ENCODE measurements around the gene GARRE1. TPM values are rescaled to one million over a fixed set of nuclear protein-coding genes. Genes with fewer than 3 reads are reported as not detected.

Gene GARRE1, protein sequence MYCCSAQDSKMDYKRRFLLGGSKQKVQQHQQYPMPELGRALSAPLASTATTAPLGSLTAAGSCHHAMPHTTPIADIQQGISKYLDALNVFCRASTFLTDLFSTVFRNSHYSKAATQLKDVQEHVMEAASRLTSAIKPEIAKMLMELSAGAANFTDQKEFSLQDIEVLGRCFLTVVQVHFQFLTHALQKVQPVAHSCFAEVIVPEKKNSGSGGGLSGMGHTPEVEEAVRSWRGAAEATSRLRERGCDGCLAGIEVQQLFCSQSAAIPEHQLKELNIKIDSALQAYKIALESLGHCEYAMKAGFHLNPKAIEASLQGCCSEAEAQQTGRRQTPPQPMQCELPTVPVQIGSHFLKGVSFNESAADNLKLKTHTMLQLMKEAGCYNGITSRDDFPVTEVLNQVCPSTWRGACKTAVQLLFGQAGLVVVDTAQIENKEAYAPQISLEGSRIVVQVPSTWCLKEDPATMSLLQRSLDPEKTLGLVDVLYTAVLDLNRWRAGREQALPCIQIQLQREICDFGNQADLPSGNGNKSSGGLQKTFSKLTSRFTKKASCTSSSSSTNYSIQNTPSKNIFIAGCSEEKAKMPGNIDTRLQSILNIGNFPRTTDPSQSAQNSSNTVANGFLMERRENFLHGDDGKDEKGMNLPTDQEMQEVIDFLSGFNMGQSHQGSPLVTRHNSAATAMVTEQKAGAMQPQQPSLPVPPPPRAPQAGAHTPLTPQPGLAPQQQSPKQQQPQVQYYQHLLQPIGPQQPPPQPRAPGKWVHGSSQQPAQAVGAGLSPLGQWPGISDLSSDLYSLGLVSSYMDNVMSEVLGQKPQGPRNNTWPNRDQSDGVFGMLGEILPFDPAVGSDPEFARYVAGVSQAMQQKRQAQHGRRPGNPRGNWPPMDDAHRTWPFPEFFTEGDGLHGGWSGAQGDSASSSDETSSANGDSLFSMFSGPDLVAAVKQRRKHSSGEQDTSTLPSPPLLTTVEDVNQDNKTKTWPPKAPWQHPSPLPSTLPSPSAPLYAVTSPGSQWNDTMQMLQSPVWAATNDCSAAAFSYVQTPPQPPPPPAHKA (N-terminal part only)
- total RNA-seq (2021; fragmentation: NEBNext Ultra II Directional; extraction: Animal tissue kit (Norgen Biotek cat#: 25700)) (19.4 and 23.1 TPM in 2 replicates), polyA plus RNA-seq (2011; rRNA removed) (16.4 and 23.6 TPM in 2 replicates), polyA minus RNA-seq (2011; rRNA and poly(A)+ RNA removed) (18.4 and 20.4 TPM in 2 replicates)
- polyA plus RNA-seq (2011; cell fraction: cytosol; rRNA removed), result 15.3 TPM
- polyA plus RNA-seq (2011; cell fraction: nucleus; rRNA removed), result 18.4 TPM
- polyA plus RNA-seq (2012, experiment 1 of 2), result 11.4 to 15.5 TPM (median 12.9 TPM) in 4 replicates
- 5.9 TPM for polyA plus RNA-seq (2012, experiment 2 of 2)
- 23.5 TPM for polyA plus RNA-seq (2013, experiment 1 of 2)
- polyA plus RNA-seq (2013, experiment 2 of 2), result 20.7 TPM
- 17.0 TPM for polyA minus RNA-seq (2011; cell fraction: cytosol; rRNA and poly(A)+ RNA removed)
- polyA minus RNA-seq (2011; cell fraction: nucleus; rRNA and poly(A)+ RNA removed), result 15.2 TPM
- long read RNA-seq, experiment 1, partial matches to known transcripts, result 3 of 8 reads
- long read RNA-seq, experiment 1, other reads (novel, unspliced or antisense), result 5 of 8 reads
- long read RNA-seq, experiment 2, partial matches to known transcripts, result 1 of 3 reads
- long read RNA-seq, experiment 2, other reads (novel, unspliced or antisense), result 2 of 3 reads

DNA sequence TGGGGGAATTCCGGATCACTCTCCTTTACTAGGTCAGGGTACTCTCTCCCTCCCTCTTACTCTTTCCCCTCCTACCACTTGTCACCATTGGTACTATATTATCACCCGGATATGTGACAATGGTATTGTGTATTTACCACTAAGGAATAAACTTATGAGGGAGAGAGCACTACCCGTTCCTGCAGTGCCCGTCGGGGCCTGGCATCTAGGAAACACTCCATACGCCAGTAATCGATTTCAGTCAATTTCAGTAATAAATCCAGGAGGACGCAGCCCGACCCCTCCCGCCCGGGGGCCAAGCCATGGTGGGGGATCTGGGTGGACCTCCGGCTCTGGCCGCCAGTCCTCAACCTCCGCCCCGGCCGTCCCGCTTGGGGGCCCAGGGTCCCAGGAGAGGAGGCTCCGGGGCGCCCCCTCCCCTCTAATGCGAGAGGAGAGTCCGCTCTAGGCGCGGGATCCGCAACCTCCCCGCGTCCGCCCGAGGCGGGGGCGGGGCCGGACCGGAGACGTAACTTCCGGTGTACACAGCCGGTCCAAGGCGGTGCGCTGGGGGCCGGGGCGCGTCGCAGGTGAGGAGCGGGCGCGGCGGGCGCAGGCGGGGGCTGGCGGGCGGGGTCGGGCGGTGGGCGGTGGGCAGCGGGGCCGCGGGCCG lies at the start of gene GARRE1:
TSS of gene GARRE1 (plus strand) at position 509 of the 652 bp plus-strand sequence. CDS start 45,920 bp downstream, outside the sequence.
- Histone ChIP-seq H2AK5ac (ENCODE audit: low read depth, low read length) (no peak within 1 kb of the TSS), H3K4me3 (ENCODE audit: extremely low read depth in 1 of 4, insufficient read depth in 2 of 4, low read depth in 3 of 4, low read length in 4 of 4) (peak within 1 kb of the TSS; percentile 67 to 97 (median 82)), H3K27ac (ENCODE audit: low read depth, low read length) (peak within 1 kb of the TSS; percentile 82; the same call in 1 of the 2 replicates), H3K79me2 (ENCODE audit: control insufficient read depth in 1 of 2, insufficient read depth in 2 of 2, low read length in 2 of 2) (peaks cover 0 to 34% of the 10 kb centered on the region in 2 experiments; a peak in 2 of 4 replicates), H3K9me3 (ENCODE audit: insufficient read depth in 2 of 2, low read depth in 1 of 2, low read length in 1 of 2) (no peaks in the 10 kb centered on the region), H3K4me1 (replicated peaks in 1 of 4; ENCODE audit: control insufficient read depth in 3 of 4, insufficient read depth in 4 of 4, low read length in 3 of 4) (no peaks in the 10 kb centered on the region; a peak in 2 of 7 replicates), H3K4ac (replicated peaks; ENCODE audit: insufficient read length, low read depth, low read length) (no peak within 1 kb of the TSS), H3K18ac (ENCODE audit: extremely low read depth, low read length) (peak within 1 kb of the TSS; percentile 60), H3K27me3 (replicated peaks in 1 of 4; ENCODE audit: control insufficient read depth in 3 of 4, extremely low read depth in 1 of 4, insufficient read depth in 3 of 4, low read length in 3 of 4) (no peaks in the 10 kb centered on the region), H4K20me1 (replicated peaks in 1 of 2; ENCODE audit: control insufficient read depth in 1 of 2, insufficient read depth in 2 of 2, low read length in 2 of 2) (no peaks in the 10 kb centered on the region), H2BK120ac (replicated peaks; ENCODE audit: low read depth, low read length) (no peak within 1 kb of the TSS), H3K9ac (replicated peaks in 1 of 4; ENCODE audit: extremely low read depth in 1 of 4, low read depth in 3 of 4, low read length in 3 of 4) (peak within 1 kb of the TSS; percentile 66 to 98 (median 77)), H3K36me3 (ENCODE audit: control insufficient read depth in 2 of 4, insufficient read depth in 4 of 4, low read length in 3 of 4) (no peaks in the 10 kb centered on the region), H3K14ac (ENCODE audit: insufficient read length) (no peak within 1 kb of the TSS), H3K23me2 (ENCODE audit: low read depth, low read length) (peaks cover 8% of the 10 kb centered on the region; the same call in 1 of the 2 replicates), H2BK20ac (ENCODE audit: low read length) (no peak within 1 kb of the TSS), H3K23ac (ENCODE audit: insufficient read length) (no peak within 1 kb of the TSS), H2BK5ac (ENCODE audit: low read depth, low read length) (0 out of 2 replicates have a peak within 1 kb of the TSS, but pooled peaks have one; percentile 52), H2AFZ (ENCODE audit: low read length) (peak within 1 kb of the TSS; percentile 91; the same call in 1 of the 2 replicates), H3K4me2 (ENCODE audit: insufficient read depth in 1 of 2, low read depth in 2 of 2, low read length in 2 of 2) (peak within 1 kb of the TSS; percentile 78 to 79), H3K79me1 (ENCODE audit: low read depth, low read length) (no peaks in the 10 kb centered on the region), H4K91ac (replicated peaks; ENCODE audit: insufficient read length, low read length) (peak within 1 kb of the TSS; percentile 69), H3K56ac (replicated peaks; ENCODE audit: insufficient read length, low read depth, low read length) (peak within 1 kb of the TSS; percentile 69), H4K5ac (ENCODE audit: insufficient read length, low read depth, low read length) (peak within 1 kb of the TSS; percentile 80), H2BK15ac (ENCODE audit: low read length) (no peak within 1 kb of the TSS), H4K8ac (ENCODE audit: extremely low read depth, insufficient read depth, low read length) (peak within 1 kb of the TSS; percentile 94), H2BK12ac (ENCODE audit: low read depth, low read length) (peak within 1 kb of the TSS; percentile 27; the same call in 1 of the 2 replicates)
- DNase-seq (ENCODE audit: low read depth in 1 of 2, low spot score in 2 of 2) (peak; percentile 50 to 96), FAIRE-seq (no peak)
- ChIA-PET CTCF (ENCODE audit: partially characterized antibody) (interaction anchor here (1.0 to 1.2 kb wide), 2 partner anchors 13 to 31 kb away, joined by 3 to 4 read pairs; no protein-coding TSS in a partner anchor), POLR2A (ENCODE audit: partially characterized antibody) (interaction anchor here (0.6 to 0.9 kb wide), 3 partner anchors 11 to 81 kb away, joined by 3 to 4 read pairs (median 3); no protein-coding TSS in a partner anchor)
- 3% methylated on average over 15 of the region's 56 CpGs; no CpG with 5 or more reads in 1 of the 2 experiments for WGBS, 2 experiments (ENCODE audit: extremely low coverage in 1 of 2, insufficient coverage in 1 of 2, insufficient read length in 1 of 2, insufficient replicate concordance in 2 of 2, low coverage in 1 of 2, low lambda C conversion rate in 2 of 2, missing lambda C conversion rate in 1 of 2)
- TF ChIP-seq RNF2 (IDR thresholded peaks at IDR 0.05; ENCODE audit: borderline replicate concordance, low read depth, low read length, missing control alignments, poor library complexity, severe bottlenecking) (no peak), PHF8 (conservative IDR thresholded peaks at IDR 0.05; ENCODE audit: low read depth, low read length) (peak; percentile 81), ASH2L (IDR thresholded peaks at IDR 0.05; ENCODE audit: low read length) (peak; percentile 73)

Data from H1 (cell line).